ENCODE results near the gene C1QTNF6.

GRCh38 chr22:37184816-37185541 is 3.1 kb downstream of the C1QTNF6 start:
- TF ChIP-seq RAD21 (IDR thresholded peaks at IDR 0.05; ENCODE audit: insufficient read depth, low read depth, low read length): no peak
- no peak for TF ChIP-seq CEBPZ (IDR thresholded peaks at IDR 0.05; ENCODE audit: low read depth, low read length)
- TF ChIP-seq TCF12 (IDR thresholded peaks at IDR 0.05; ENCODE audit: low read depth, low read length): no peak
- TF ChIP-seq ESRRA (IDR thresholded peaks at IDR 0.05; ENCODE audit: low read length): no peak
- TF ChIP-seq RBBP5 (conservative IDR thresholded peaks at IDR 0.05): no peak
- no peak for TF ChIP-seq SIN3A (IDR thresholded peaks at IDR 0.05; ENCODE audit: low read depth, low read length)
- no peak for TF ChIP-seq FOXM1 (IDR thresholded peaks at IDR 0.05; ENCODE audit: low read depth, low read length)
- no peak for TF ChIP-seq YY1 (IDR thresholded peaks at IDR 0.05; ENCODE audit: low read depth, low read length)
- TF ChIP-seq PBX3 (IDR thresholded peaks at IDR 0.05; ENCODE audit: insufficient replicate concordance, low read depth, low read length): no peak
- TF ChIP-seq ASH2L (IDR thresholded peaks at IDR 0.05; ENCODE audit: borderline replicate concordance, low read depth): no peak

All from GM12878 (cell line).